OCI-LY3 (cell line): ENCODE data around the gene MCU.

Experiments used
- CTCF ChIP-seq: fragments of 200-600, 300-600 bp; sonication (generic); IDR thresholded peaks from 2 replicates; pipeline ENCODE4 v1.5.1; 2014; ENCODE audit warnings: antibody characterized with exemption, low read length, low read depth
- EZH2phosphoT487 ChIP-seq: fragments of 200-600 bp; shearing (Covaris generic); IDR thresholded peaks from 2 replicates; pipeline ENCODE4 v1.6.1; 2018; ENCODE audit warnings: antibody characterized with exemption, mixed run types, low read depth

DNA sequence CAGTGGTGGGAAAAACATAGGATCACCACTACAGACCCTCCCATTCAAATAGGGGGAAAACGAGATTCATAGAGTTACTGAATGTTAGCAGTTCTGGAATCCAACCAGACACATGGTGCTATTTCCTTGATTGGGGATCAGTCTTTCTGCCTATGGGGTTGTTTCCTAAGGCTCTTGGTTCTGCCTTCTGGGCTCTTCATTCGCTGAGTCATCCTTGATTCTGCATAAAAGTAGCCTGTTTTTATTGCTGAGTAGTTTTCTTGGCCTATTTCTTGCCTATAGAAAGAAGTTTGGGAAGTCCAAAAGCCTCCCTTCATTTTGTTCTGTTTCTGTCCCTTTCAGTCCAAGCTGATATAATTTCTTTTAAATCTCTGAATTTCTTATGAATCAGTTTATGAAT, 102.3 kb downstream of the MCU start:
- TF ChIP-seq CTCF (no peak), EZH2phosphoT487 (no peak)
